GM23338 (cell line): ENCODE data around the gene CACNB1. TPM values are rescaled to one million over a fixed set of nuclear protein-coding genes. Genes with fewer than 3 reads are reported as not detected.

Source experiments
- ATAC-seq: fragments of 200-7000 bp; cut with Tn5 transposase; 3 replicates; pipeline ENCODE4 v1.9.1; 2020
- DNase-seq: peaks from one replicate; pipeline ENCODE4 v3.0.0-alpha.2; 2015; ENCODE audit warnings: low spot score
- H2AFZ ChIP-seq: fragments of 200-600 bp; sonication (generic); 2 replicates; pipeline ENCODE4 v1.8.0; 2016; ENCODE audit warnings: antibody characterized with exemption, mild to moderate bottlenecking, moderate library complexity
- H3F3A ChIP-seq: fragments of 200-600 bp; sonication (generic); replicated peaks from 2 replicates; pipeline ENCODE4 v1.8.0; 2017; ENCODE audit warnings: antibody characterized with exemption, mixed run types, low read depth
- H3K27ac ChIP-seq: fragments of 200-600 bp; sonication (generic); 2 replicates; pipeline ENCODE4 v1.6.1; 2016; ENCODE audit warnings: low read depth
- H3K27me3 ChIP-seq: fragments of 200-600 bp; sonication (generic); 2 replicates; pipeline ENCODE4 v1.8.0; 2016; ENCODE audit warnings: mild to moderate bottlenecking, mixed run types, moderate library complexity; ENCODE audit not compliant: insufficient read depth
- H3K36me3 ChIP-seq: fragments of 200-600 bp; sonication (generic); 2 replicates; pipeline ENCODE4 v1.8.0; 2016; ENCODE audit warnings: mild to moderate bottlenecking; ENCODE audit not compliant: insufficient read depth
- H3K4me1 ChIP-seq: fragments of 200-600 bp; sonication (generic); 2 replicates; pipeline ENCODE4 v1.8.0; 2016; ENCODE audit warnings: mild to moderate bottlenecking, moderate library complexity; ENCODE audit not compliant: insufficient read depth
- H3K4me2 ChIP-seq: fragments of 200-600 bp; sonication (generic); 2 replicates; pipeline ENCODE4 v1.7.1; 2017; ENCODE audit warnings: mixed run types
- H3K4me3 ChIP-seq: fragments of 200-600 bp; sonication (generic); 2 replicates; pipeline ENCODE4 v1.6.1; 2016; ENCODE audit warnings: mixed run types
- H3K79me2 ChIP-seq: fragments of 200-600 bp; sonication (generic); replicated peaks from 2 replicates; pipeline ENCODE4 v1.8.0; 2017; ENCODE audit warnings: mild to moderate bottlenecking; ENCODE audit not compliant: insufficient read depth
- H3K9me2 ChIP-seq: fragments of 200-600 bp; sonication (generic); 2 replicates; pipeline ENCODE4 v1.8.0; 2017; ENCODE audit not compliant: insufficient read depth
- H4K20me1 ChIP-seq: fragments of 200-600 bp; sonication (generic); replicated peaks from 2 replicates; pipeline ENCODE4 v1.8.0; 2017; ENCODE audit warnings: mild to moderate bottlenecking; ENCODE audit not compliant: insufficient read depth
- H3K27ac Mint-ChIP-seq: 2 replicates; pipeline ENCODE4 v1.8.0; 2020; ENCODE audit warnings: inconsistent platforms, mild to moderate bottlenecking, moderate library complexity, mixed read lengths
- H3K27me3 Mint-ChIP-seq: 3 replicates; pipeline ENCODE4 v1.8.0; 2022; ENCODE audit warnings: low read depth, mild to moderate bottlenecking, moderate library complexity, mixed read lengths, inconsistent platforms; ENCODE audit not compliant: insufficient read depth, poor library complexity
- H3K36me3 Mint-ChIP-seq: 3 replicates; pipeline ENCODE4 v1.8.0; 2021; ENCODE audit warnings: low read depth, mild to moderate bottlenecking, inconsistent platforms, moderate library complexity, mixed read lengths
- H3K4me1 Mint-ChIP-seq: 3 replicates; pipeline ENCODE4 v1.8.0; 2020; ENCODE audit warnings: mild to moderate bottlenecking, inconsistent platforms, mixed read lengths
- H3K4me3 Mint-ChIP-seq: 3 replicates; pipeline ENCODE4 v1.8.0; 2021; ENCODE audit warnings: moderate library complexity, mild to moderate bottlenecking, inconsistent platforms, mixed read lengths
- H3K9me3 Mint-ChIP-seq: 3 replicates; pipeline ENCODE4 v1.8.0; 2020; ENCODE audit warnings: moderate library complexity, mild to moderate bottlenecking, inconsistent platforms, mixed read lengths
- CREB1 ChIP-seq: fragments of 250-450 bp; sonication (Bioruptor Pico); IDR thresholded peaks from 2 replicates; pipeline ENCODE4 v1.5.0; 2020; ENCODE audit warnings: low read depth, mild to moderate bottlenecking, moderate library complexity
- EZH2 ChIP-seq: fragments of 200-600 bp; sonication (generic); IDR thresholded peaks from one replicate; pipeline ENCODE4 v1.8.0; 2017; ENCODE audit warnings: antibody characterized with exemption, mild to moderate bottlenecking, low read depth; ENCODE audit not compliant: unreplicated experiment
- EZH2phosphoT487 ChIP-seq: fragments of 200-600 bp; sonication (generic); IDR thresholded peaks from one replicate; pipeline ENCODE4 v1.8.1; 2018; ENCODE audit warnings: antibody characterized with exemption; ENCODE audit not compliant: unreplicated experiment
- JUNB ChIP-seq: IDR thresholded peaks from one replicate; pipeline ENCODE4 v1.6.1; 2016; ENCODE audit warnings: antibody characterized with exemption; ENCODE audit not compliant: unreplicated experiment
- NANOG ChIP-seq: IDR thresholded peaks from 2 replicates; pipeline ENCODE4 v1.6.1; 2016; ENCODE audit warnings: antibody characterized with exemption, borderline replicate concordance
- POLR2AphosphoS5 ChIP-seq: IDR thresholded peaks from 2 replicates; pipeline ENCODE4 v1.6.1; 2016; ENCODE audit warnings: antibody characterized with exemption, low read depth
- STAT1 ChIP-seq: IDR thresholded peaks from one replicate; pipeline ENCODE4 v1.6.1; 2016; ENCODE audit warnings: antibody characterized with exemption; ENCODE audit not compliant: unreplicated experiment
- ZNF114 ChIP-seq: fragments of 250-450 bp; sonication (Bioruptor Pico); IDR thresholded peaks from 2 replicates; pipeline ENCODE4 v1.5.0; 2020; ENCODE audit warnings: mild to moderate bottlenecking, moderate library complexity
- ZNF331 ChIP-seq: fragments of 250-450 bp; sonication (Bioruptor Pico); IDR thresholded peaks from 2 replicates; pipeline ENCODE4 v1.5.0; 2020; ENCODE audit warnings: low read depth, mild to moderate bottlenecking, moderate library complexity
- ZNF462 ChIP-seq: fragments of 250-450 bp; sonication (Bioruptor Pico); IDR thresholded peaks from 2 replicates; pipeline ENCODE4 v1.5.0; 2020; ENCODE audit warnings: mild to moderate bottlenecking, moderate library complexity
- polyA plus RNA-seq: library from polyadenylated mRNA; unstranded; fragments of >200 nt; fragmentation: Nextera tagmentation; extraction: Ambion mirVana; gene quantifications from 2 replicates; pipeline ENCODE4 v1.2.1, GENCODE V29; 2016
- total RNA-seq: library from RNA; depleted of rRNA; stranded (reverse); fragments of >200 nt; shearing (Covaris generic); gene quantifications from 2 replicates; pipeline ENCODE4 v1.2.3, GENCODE V29; 2014
- TF ChIP-seq, protein P1 (sequence below): IDR thresholded peaks from one replicate; pipeline ENCODE4 v1.6.1; 2018; ENCODE audit warnings: antibody characterized with exemption; ENCODE audit not compliant: unreplicated experiment
- TF ChIP-seq, protein P2 (sequence below): IDR thresholded peaks from 2 replicates; pipeline ENCODE4 v1.6.1; 2016; ENCODE audit warnings: antibody characterized with exemption
- TF ChIP-seq, protein P3 (sequence below), 2 experiments: fragments of 200-600 bp in 1 of 2; sonication (generic) in 1 of 2; conservative IDR thresholded peaks; 2 replicates each; pipeline versions ENCODE4 v1.5.1 to v1.6.1; 2016 to 2017; ENCODE audit warnings: antibody characterized with exemption in 2 of 2, low read depth in 2 of 2, mild to moderate bottlenecking in 2 of 2, moderate library complexity in 1 of 2

The CACNB1 gene
- total and polyA plus RNA-seq, 2 experiments from 2014 or later = 8.4 to 13.1 TPM

- Histone ChIP-seq H3K27ac (no peak overlapping the region), H3K4me1 (no peaks in the 10 kb centered on the region; the same call in 1 of the 2 replicates), H3K4me3 (no peak overlapping the region), H3F3A (0 out of 2 replicates have a peak, but pooled peaks cover 6% of the 10 kb centered on the region), H3K9me2 (no peaks in the 10 kb centered on the region), H4K20me1 (no peaks in the 10 kb centered on the region), H3K36me3 (no peaks in the 10 kb centered on the region), H3K4me2 (no peak overlapping the region), H2AFZ (no peak overlapping the region), H3K27me3 (no peaks in the 10 kb centered on the region), H3K79me2 (no peaks in the 10 kb centered on the region)
- Mint-ChIP-seq H3K36me3 (no peaks in the 10 kb centered on the region), H3K27me3 (peaks cover 15% of the 10 kb centered on the region), H3K9me3 (no peaks in the 10 kb centered on the region), H3K4me3 (no peak overlapping the region), H3K27ac (no peak overlapping the region), H3K4me1 (peaks cover 8% of the 10 kb centered on the region; the same call in 2 of the 3 replicates)
- ATAC-seq (no peak), DNase-seq (no peak)
- TF ChIP-seq, protein P1, sequence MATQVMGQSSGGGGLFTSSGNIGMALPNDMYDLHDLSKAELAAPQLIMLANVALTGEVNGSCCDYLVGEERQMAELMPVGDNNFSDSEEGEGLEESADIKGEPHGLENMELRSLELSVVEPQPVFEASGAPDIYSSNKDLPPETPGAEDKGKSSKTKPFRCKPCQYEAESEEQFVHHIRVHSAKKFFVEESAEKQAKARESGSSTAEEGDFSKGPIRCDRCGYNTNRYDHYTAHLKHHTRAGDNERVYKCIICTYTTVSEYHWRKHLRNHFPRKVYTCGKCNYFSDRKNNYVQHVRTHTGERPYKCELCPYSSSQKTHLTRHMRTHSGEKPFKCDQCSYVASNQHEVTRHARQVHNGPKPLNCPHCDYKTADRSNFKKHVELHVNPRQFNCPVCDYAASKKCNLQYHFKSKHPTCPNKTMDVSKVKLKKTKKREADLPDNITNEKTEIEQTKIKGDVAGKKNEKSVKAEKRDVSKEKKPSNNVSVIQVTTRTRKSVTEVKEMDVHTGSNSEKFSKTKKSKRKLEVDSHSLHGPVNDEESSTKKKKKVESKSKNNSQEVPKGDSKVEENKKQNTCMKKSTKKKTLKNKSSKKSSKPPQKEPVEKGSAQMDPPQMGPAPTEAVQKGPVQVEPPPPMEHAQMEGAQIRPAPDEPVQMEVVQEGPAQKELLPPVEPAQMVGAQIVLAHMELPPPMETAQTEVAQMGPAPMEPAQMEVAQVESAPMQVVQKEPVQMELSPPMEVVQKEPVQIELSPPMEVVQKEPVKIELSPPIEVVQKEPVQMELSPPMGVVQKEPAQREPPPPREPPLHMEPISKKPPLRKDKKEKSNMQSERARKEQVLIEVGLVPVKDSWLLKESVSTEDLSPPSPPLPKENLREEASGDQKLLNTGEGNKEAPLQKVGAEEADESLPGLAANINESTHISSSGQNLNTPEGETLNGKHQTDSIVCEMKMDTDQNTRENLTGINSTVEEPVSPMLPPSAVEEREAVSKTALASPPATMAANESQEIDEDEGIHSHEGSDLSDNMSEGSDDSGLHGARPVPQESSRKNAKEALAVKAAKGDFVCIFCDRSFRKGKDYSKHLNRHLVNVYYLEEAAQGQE = no peak
- no peak for TF ChIP-seq ZNF331
- no peak for TF ChIP-seq EZH2
- no peak for TF ChIP-seq NANOG
- no peak for TF ChIP-seq ZNF114 (CRISPR knock-in tag)
- no peak for TF ChIP-seq CREB1 (CRISPR knock-in tag)
- TF ChIP-seq, protein P2, sequence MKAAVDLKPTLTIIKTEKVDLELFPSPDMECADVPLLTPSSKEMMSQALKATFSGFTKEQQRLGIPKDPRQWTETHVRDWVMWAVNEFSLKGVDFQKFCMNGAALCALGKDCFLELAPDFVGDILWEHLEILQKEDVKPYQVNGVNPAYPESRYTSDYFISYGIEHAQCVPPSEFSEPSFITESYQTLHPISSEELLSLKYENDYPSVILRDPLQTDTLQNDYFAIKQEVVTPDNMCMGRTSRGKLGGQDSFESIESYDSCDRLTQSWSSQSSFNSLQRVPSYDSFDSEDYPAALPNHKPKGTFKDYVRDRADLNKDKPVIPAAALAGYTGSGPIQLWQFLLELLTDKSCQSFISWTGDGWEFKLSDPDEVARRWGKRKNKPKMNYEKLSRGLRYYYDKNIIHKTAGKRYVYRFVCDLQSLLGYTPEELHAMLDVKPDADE = no peak
- no peak for TF ChIP-seq ZNF462 (CRISPR knock-in tag)
- TF ChIP-seq, protein P3, sequence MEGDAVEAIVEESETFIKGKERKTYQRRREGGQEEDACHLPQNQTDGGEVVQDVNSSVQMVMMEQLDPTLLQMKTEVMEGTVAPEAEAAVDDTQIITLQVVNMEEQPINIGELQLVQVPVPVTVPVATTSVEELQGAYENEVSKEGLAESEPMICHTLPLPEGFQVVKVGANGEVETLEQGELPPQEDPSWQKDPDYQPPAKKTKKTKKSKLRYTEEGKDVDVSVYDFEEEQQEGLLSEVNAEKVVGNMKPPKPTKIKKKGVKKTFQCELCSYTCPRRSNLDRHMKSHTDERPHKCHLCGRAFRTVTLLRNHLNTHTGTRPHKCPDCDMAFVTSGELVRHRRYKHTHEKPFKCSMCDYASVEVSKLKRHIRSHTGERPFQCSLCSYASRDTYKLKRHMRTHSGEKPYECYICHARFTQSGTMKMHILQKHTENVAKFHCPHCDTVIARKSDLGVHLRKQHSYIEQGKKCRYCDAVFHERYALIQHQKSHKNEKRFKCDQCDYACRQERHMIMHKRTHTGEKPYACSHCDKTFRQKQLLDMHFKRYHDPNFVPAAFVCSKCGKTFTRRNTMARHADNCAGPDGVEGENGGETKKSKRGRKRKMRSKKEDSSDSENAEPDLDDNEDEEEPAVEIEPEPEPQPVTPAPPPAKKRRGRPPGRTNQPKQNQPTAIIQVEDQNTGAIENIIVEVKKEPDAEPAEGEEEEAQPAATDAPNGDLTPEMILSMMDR (conservative IDR thresholded peaks at IDR 0.05; ENCODE audit: low read depth in 2 of 2) = no peak
- no peak for TF ChIP-seq JUNB
- no peak for TF ChIP-seq EZH2phosphoT487
- TF ChIP-seq STAT1 = no peak
- TF ChIP-seq POLR2AphosphoS5 = no peak
These were observed 40.1 kb upstream of the CACNB1 start for GRCh38 chr17:39237586-39237985.
